Esophagus squamous epithelium (tissue), 4 donors: Measurements from ENCODE around the gene C6orf62.

Experiments
- CTCF ChIP-seq, 6 experiments: fragments of 450-650 bp in 4 of 6; fragments of 200-600 bp in 2 of 6; sonication (generic) in 2 of 6; IDR thresholded peaks; one replicate each; pipeline ENCODE4 v1.5.1; 2016 to 2019; ENCODE audit warnings: antibody characterized with exemption in 6 of 6, mild to moderate bottlenecking in 4 of 6, moderate library complexity in 4 of 6
- POLR2A ChIP-seq, 4 donors: fragments of 450-650 bp; IDR thresholded peaks; one replicate each; pipeline ENCODE4 v1.6.1; 2017; ENCODE audit warnings: antibody characterized with exemption in 4 of 4, mild to moderate bottlenecking in 4 of 4, moderate library complexity in 3 of 4

GRCh38 chr6:24743265-24743943 lies 24.4 kb upstream of the C6orf62 start:
- no peak for TF ChIP-seq CTCF (IDR thresholded peaks at IDR 0.05)
- TF ChIP-seq POLR2A (IDR thresholded peaks at IDR 0.05): no peak
